GM23338 (cell line): ENCODE data around the gene GJA3.

Source experiments
- CREB1 ChIP-seq: fragments of 250-450 bp; sonication (Bioruptor Pico); IDR thresholded peaks from 2 replicates; pipeline ENCODE4 v1.5.0; 2020; ENCODE audit warnings: low read depth, mild to moderate bottlenecking, moderate library complexity
- CTCF ChIP-seq, 2 experiments: fragments of 200-600 bp in 1 of 2; sonication (generic) in 1 of 2; conservative IDR thresholded peaks; 2 replicates each; pipeline versions ENCODE4 v1.5.1 to v1.6.1; 2016 to 2017; ENCODE audit warnings: antibody characterized with exemption in 2 of 2, low read depth in 2 of 2, mild to moderate bottlenecking in 2 of 2, moderate library complexity in 1 of 2
- EZH2 ChIP-seq: fragments of 200-600 bp; sonication (generic); IDR thresholded peaks from one replicate; pipeline ENCODE4 v1.8.0; 2017; ENCODE audit warnings: antibody characterized with exemption, mild to moderate bottlenecking, low read depth; ENCODE audit not compliant: unreplicated experiment
- JUNB ChIP-seq: IDR thresholded peaks from one replicate; pipeline ENCODE4 v1.6.1; 2016; ENCODE audit warnings: antibody characterized with exemption; ENCODE audit not compliant: unreplicated experiment
- POLR2AphosphoS5 ChIP-seq: IDR thresholded peaks from 2 replicates; pipeline ENCODE4 v1.6.1; 2016; ENCODE audit warnings: antibody characterized with exemption, low read depth
- REST ChIP-seq: IDR thresholded peaks from one replicate; pipeline ENCODE4 v1.6.1; 2018; ENCODE audit warnings: antibody characterized with exemption; ENCODE audit not compliant: unreplicated experiment

- TF ChIP-seq CTCF (conservative IDR thresholded peaks at IDR 0.05; ENCODE audit: low read depth in 2 of 2) (no peak), REST (no peak), EZH2 (peak; percentile 7), POLR2AphosphoS5 (no peak), JUNB (no peak), CREB1 (CRISPR knock-in tag) (no peak)
These were observed 29.8 kb upstream of the GJA3 start for GRCh38 chr13:20190481-20191310.
